BLaER1 (cell line): ENCODE data around the gene HNRNPR.

Source experiments
- H3K27ac ChIP-seq: shearing (Covaris generic); formaldehyde crosslinking; 2 replicates; pipeline ENCODE4 v1.8.1; 2022
- H3K27me3 ChIP-seq: shearing (Covaris generic); formaldehyde crosslinking; 2 replicates; pipeline ENCODE4 v1.8.1; 2022
- H3K36me3 ChIP-seq: shearing (Covaris generic); formaldehyde crosslinking; 2 replicates; pipeline ENCODE4 v1.8.1; 2022
- H3K4me1 ChIP-seq: shearing (Covaris generic); formaldehyde crosslinking; 2 replicates; pipeline ENCODE4 v1.8.1; 2022
- H3K4me2 ChIP-seq: shearing (Covaris generic); formaldehyde crosslinking; 2 replicates; pipeline ENCODE4 v1.8.1; 2022
- H3K4me3 ChIP-seq: shearing (Covaris generic); formaldehyde crosslinking; 2 replicates; pipeline ENCODE4 v1.8.1; 2022
- H3K9ac ChIP-seq: shearing (Covaris generic); formaldehyde crosslinking; 2 replicates; pipeline ENCODE4 v1.8.1; 2022
- H3K9me3 ChIP-seq: shearing (Covaris generic); formaldehyde crosslinking; 2 replicates; pipeline ENCODE4 v1.8.1; 2022
- H4K20me1 ChIP-seq: shearing (Covaris generic); formaldehyde crosslinking; 2 replicates; pipeline ENCODE4 v1.8.1; 2022
- Cebpa-rat ChIP-seq: shearing (Covaris generic); IDR thresholded peaks from 2 replicates; pipeline ENCODE4 v1.8.1; 2022

Gene HNRNPR

GRCh38 chr1:23369335-23370013 lies 25.4 kb upstream of the HNRNPR start, which contains the start of gene ZNF436:
ZNF436 (minus strand) TSS chr1:23369836; CDS start chr1:23368005, 1,831 bp downstream.
- H3K4me3 ChIP-seq = peak within 1 kb of the TSS; percentile 83
- no peak for TF ChIP-seq Cebpa-rat
- H4K20me1 ChIP-seq = no peaks in the 10 kb centered on the region
- H3K36me3 ChIP-seq = peaks cover 32% of the 10 kb centered on the region
- H3K4me1 ChIP-seq = peaks cover 62% of the 10 kb centered on the region
- peak within 1 kb of the TSS; percentile 89 for H3K9ac ChIP-seq
- H3K9me3 ChIP-seq = peaks cover 28% of the 10 kb centered on the region
- peak within 1 kb of the TSS; percentile 97 for H3K4me2 ChIP-seq
- H3K27ac ChIP-seq = peak within 1 kb of the TSS; percentile 92
- no peaks in the 10 kb centered on the region for H3K27me3 ChIP-seq

GRCh38 chr1:23368562-23369334 lies 24.7 kb upstream of the HNRNPR start:
- H3K36me3 ChIP-seq = peaks cover 39% of the 10 kb centered on the region
- TF ChIP-seq Cebpa-rat = peak; percentile 71; the same call in 1 of the 2 replicates
- H3K9ac ChIP-seq = peak overlapping the region; percentile 89
- H3K4me2 ChIP-seq = peak overlapping the region; percentile 97
- H3K4me3 ChIP-seq = peak overlapping the region; percentile 83
- H3K27me3 ChIP-seq = no peaks in the 10 kb centered on the region
- peaks cover 55% of the 10 kb centered on the region for H3K4me1 ChIP-seq
- H4K20me1 ChIP-seq = no peaks in the 10 kb centered on the region
- peaks cover 36% of the 10 kb centered on the region for H3K9me3 ChIP-seq
- H3K27ac ChIP-seq = peak overlapping the region; percentile 92

- TF ChIP-seq Cebpa-rat = no peak
- Histone ChIP-seq H3K27me3 (no peaks in the 10 kb centered on the region), H3K27ac (peak overlapping the region; percentile 92), H3K36me3 (peaks cover 47% of the 10 kb centered on the region), H3K4me3 (peak overlapping the region; percentile 83), H3K9me3 (peaks cover 43% of the 10 kb centered on the region), H4K20me1 (no peaks in the 10 kb centered on the region), H3K4me2 (peak overlapping the region; percentile 97), H3K9ac (peak overlapping the region; percentile 89), H3K4me1 (peaks cover 47% of the 10 kb centered on the region)
These were observed 23.9 kb upstream of the HNRNPR start for GRCh38 chr1:23367791-23368561.

- Histone ChIP-seq H3K27ac (peak overlapping the region; percentile 92), H3K4me2 (peak overlapping the region; percentile 97), H3K4me3 (peak overlapping the region; percentile 83), H3K9ac (peak overlapping the region; percentile 89), H3K9me3 (peaks cover 49% of the 10 kb centered on the region), H3K27me3 (no peaks in the 10 kb centered on the region), H4K20me1 (no peaks in the 10 kb centered on the region), H3K4me1 (peaks cover 42% of the 10 kb centered on the region), H3K36me3 (peaks cover 53% of the 10 kb centered on the region)
- TF ChIP-seq Cebpa-rat = no peak
These were observed 23.3 kb upstream of the HNRNPR start for GRCh38 chr1:23367451-23367790.

GRCh38 chr1:23366598-23366997 lies 22.5 kb upstream of the HNRNPR start:
- peaks cover 57% of the 10 kb centered on the region for H3K9me3 ChIP-seq
- peaks cover 61% of the 10 kb centered on the region for H3K36me3 ChIP-seq
- H3K27ac ChIP-seq = no peak overlapping the region
- no peak overlapping the region for H3K9ac ChIP-seq
- no peak for TF ChIP-seq Cebpa-rat
- peaks cover 34% of the 10 kb centered on the region for H3K4me1 ChIP-seq
- 0 out of 2 replicates have a peak overlapping the region, but pooled peaks have one; percentile 83 for H3K4me3 ChIP-seq
- H4K20me1 ChIP-seq = no peaks in the 10 kb centered on the region
- H3K4me2 ChIP-seq = 0 out of 2 replicates have a peak overlapping the region, but pooled peaks have one; percentile 97
- H3K27me3 ChIP-seq = no peaks in the 10 kb centered on the region

GRCh38 chr1:23366146-23366545 lies 22.1 kb upstream of the HNRNPR start:
- Histone ChIP-seq H3K4me3 (0 out of 2 replicates have a peak overlapping the region, but pooled peaks have one; percentile 38), H3K9ac (no peak overlapping the region), H3K4me2 (no peak overlapping the region), H3K4me1 (peaks cover 29% of the 10 kb centered on the region), H3K27ac (no peak overlapping the region), H3K36me3 (peaks cover 65% of the 10 kb centered on the region), H4K20me1 (no peaks in the 10 kb centered on the region), H3K9me3 (peaks cover 62% of the 10 kb centered on the region), H3K27me3 (no peaks in the 10 kb centered on the region)
- TF ChIP-seq Cebpa-rat = no peak

- H3K4me1 ChIP-seq = peaks cover 9% of the 10 kb centered on the region
- H3K27me3 ChIP-seq = no peaks in the 10 kb centered on the region
- H3K9me3 ChIP-seq = peaks cover 100% of the 10 kb centered on the region
- H4K20me1 ChIP-seq = no peaks in the 10 kb centered on the region
- H3K4me2 ChIP-seq = no peak overlapping the region
- no peak overlapping the region for H3K9ac ChIP-seq
- no peak for TF ChIP-seq Cebpa-rat
- H3K36me3 ChIP-seq = peaks cover 100% of the 10 kb centered on the region
- peak overlapping the region; percentile 52 for H3K4me3 ChIP-seq
- no peak overlapping the region for H3K27ac ChIP-seq
These were observed 18.2 kb upstream of the HNRNPR start for GRCh38 chr1:23362218-23362713.

- Histone ChIP-seq H3K4me3 (peak overlapping the region; percentile 9; the same call in 1 of the 2 replicates), H3K4me2 (no peak overlapping the region), H3K4me1 (no peaks in the 10 kb centered on the region), H3K36me3 (peaks cover 82% of the 10 kb centered on the region), H3K27ac (no peak overlapping the region), H3K27me3 (no peaks in the 10 kb centered on the region), H3K9ac (no peak overlapping the region), H4K20me1 (no peaks in the 10 kb centered on the region), H3K9me3 (peaks cover 82% of the 10 kb centered on the region)
- TF ChIP-seq Cebpa-rat = no peak
These were observed 14.3 kb upstream of the HNRNPR start for GRCh38 chr1:23358310-23358875.

- H3K4me1 ChIP-seq = no peaks in the 10 kb centered on the region
- no peak for TF ChIP-seq Cebpa-rat
- peaks cover 71% of the 10 kb centered on the region for H3K9me3 ChIP-seq
- H4K20me1 ChIP-seq = no peaks in the 10 kb centered on the region
- no peak overlapping the region for H3K4me3 ChIP-seq
- H3K27me3 ChIP-seq = no peaks in the 10 kb centered on the region
- no peak overlapping the region for H3K9ac ChIP-seq
- no peak overlapping the region for H3K27ac ChIP-seq
- no peak overlapping the region for H3K4me2 ChIP-seq
- H3K36me3 ChIP-seq = peaks cover 72% of the 10 kb centered on the region
These were observed 13.2 kb upstream of the HNRNPR start for GRCh38 chr1:23357138-23357908.
